GM19099 (cell line): ENCODE measurements around the gene CATSPERZ.
A peak's percentile ranks its signal among the peaks of the same experiment; 100 is the strongest.

Experiments used
- POLR2A ChIP-seq: IDR thresholded peaks from 3 replicates; pipeline ENCODE4 v1.6.1; 2011; ENCODE audit warnings: low read depth; ENCODE audit not compliant: insufficient read length; ENCODE audit errors: extremely low read depth

The CATSPERZ gene

DNA sequence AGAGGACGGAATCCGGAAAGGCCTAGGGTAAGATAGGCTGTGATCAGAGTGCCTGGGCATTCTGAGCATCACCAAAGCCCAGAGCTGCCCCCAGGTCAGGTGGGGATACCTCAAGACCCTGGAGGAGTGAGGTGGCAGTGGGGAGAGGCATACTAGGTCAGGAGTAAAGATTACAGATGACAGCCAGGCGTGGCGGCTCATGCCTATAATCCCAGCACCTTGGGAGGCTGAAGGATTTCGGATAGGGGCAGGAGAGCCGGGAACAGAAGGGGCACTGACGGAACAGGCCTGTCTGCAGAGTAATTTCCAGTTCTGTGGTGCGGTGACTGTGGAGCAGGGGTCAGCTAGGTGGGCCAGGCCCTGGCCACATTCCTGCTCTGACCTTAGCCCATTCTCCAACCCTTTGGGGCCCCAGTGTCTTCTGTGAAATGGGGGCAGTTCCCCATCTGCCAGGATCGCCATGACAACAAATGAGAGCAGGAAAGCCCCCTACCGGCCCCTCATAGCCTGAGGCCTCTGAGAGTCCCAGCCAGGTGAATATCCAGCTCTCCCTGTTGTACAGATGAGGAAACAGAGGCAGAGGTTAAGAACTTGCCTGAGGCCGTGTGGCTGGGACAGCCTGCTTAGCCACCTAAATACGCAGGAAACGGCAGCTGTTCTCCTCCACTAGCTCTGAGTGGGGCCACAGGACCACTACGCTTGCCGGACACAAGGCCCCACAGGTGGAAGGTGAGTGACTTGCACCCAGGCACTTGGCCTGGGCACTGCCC, 24.9 kb upstream of the CATSPERZ start:
- no peak for TF ChIP-seq POLR2A

DNA sequence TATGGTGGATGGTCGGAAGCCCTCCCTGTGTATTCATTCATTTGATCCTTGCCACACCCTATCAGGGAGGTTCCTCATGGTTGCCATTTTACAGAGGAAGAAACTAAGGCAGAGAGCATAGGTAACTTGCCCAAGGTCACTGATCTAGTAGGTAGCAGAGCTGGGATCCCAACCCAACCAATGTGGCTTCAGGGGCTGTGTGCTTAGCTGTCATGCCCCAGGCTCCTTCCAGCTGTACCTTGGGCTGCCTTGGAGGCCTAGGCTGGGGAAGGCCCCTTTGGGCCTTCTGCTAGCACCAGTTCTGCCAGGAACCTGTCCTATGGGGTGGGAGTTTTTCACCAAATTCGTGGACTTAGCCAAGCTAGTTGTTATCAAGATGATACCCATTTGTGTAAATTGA, 24.3 kb upstream of the CATSPERZ start:
- TF ChIP-seq POLR2A: no peak

DNA sequence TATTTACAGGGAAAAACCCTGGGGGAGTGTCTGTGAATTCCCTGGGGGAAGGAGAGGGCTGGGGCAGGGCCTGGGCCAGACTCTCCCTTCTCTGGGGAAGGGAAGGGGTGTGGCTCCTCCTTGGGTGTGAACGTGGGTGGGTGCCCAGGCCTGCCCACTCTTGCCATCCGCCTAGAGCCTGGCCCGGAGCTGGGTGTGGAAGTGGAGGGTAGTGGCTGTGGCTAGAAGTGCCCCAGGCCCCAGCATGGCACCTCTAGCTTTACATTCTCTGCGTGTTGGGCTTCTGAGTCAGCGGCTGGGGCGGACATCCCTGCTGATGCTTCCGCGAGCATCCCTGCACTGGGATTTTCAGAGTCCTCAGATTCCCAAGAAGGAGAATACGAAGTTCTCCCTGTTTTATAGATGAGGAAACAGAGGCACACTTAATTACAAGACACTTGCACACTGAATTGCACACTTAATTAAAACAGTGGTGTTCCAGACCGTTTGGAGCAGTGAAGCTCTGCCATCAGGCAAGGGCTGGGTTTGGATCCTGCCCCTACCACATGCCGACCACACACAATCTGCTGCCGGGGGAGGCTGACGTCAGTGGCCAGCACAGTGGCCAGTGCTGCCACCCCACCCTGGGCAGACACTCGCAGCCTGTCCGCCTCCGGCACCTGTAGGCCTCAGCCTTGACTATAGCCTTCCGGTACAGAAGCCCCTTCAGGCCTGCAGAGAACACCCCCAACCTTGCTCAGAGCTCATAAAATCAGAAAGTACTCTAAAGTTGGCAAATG, 23.3 kb upstream of the CATSPERZ start:
- TF ChIP-seq POLR2A: no peak

GRCh38 chr11:64278576-64279190, 21.5 kb upstream of the CATSPERZ start:
- TF ChIP-seq POLR2A: no peak

DNA sequence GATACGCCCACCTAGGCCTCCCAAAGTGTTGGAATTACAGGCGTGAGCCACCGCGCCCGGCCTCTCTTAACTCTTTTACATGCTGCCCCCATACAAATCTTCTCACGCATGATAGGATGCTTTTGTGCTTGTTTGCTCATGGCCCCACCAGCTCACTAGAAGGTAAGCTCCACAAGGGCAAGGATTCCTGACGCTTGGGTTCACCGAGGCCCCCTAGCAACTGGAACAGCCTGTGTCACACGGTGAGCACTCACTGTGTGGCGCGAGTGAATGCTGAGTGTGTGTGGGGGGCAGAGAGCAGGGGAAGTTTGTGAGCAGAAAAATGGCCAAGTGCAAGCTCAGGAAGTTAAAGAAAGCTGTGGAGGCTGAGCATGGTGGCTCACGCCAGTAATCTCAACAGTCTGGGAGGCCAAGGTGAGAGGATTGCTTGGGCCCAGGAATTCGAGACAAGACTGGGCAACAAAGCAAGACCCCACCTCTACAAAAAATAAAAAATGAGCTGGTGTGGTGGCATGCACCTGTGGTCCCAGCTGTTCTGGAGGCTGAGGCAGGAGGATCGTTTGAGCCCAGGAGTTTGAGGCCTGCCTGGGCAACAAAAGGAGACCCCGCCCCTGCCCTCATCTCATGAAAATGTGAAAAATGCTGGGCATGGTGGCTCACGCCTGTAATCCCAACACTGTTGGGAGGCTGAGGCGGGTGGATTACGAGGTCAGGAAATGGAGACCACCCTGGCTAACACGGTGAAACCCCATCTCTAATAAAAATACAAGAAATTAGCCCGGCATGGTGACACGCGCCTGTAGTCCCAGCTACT, 18.0 kb upstream of the CATSPERZ start:
- TF ChIP-seq POLR2A: no peak

- TF ChIP-seq POLR2A: no peak
Observed at GRCh38 chr11:64283092-64283491, 17.1 kb upstream of the CATSPERZ start.

DNA sequence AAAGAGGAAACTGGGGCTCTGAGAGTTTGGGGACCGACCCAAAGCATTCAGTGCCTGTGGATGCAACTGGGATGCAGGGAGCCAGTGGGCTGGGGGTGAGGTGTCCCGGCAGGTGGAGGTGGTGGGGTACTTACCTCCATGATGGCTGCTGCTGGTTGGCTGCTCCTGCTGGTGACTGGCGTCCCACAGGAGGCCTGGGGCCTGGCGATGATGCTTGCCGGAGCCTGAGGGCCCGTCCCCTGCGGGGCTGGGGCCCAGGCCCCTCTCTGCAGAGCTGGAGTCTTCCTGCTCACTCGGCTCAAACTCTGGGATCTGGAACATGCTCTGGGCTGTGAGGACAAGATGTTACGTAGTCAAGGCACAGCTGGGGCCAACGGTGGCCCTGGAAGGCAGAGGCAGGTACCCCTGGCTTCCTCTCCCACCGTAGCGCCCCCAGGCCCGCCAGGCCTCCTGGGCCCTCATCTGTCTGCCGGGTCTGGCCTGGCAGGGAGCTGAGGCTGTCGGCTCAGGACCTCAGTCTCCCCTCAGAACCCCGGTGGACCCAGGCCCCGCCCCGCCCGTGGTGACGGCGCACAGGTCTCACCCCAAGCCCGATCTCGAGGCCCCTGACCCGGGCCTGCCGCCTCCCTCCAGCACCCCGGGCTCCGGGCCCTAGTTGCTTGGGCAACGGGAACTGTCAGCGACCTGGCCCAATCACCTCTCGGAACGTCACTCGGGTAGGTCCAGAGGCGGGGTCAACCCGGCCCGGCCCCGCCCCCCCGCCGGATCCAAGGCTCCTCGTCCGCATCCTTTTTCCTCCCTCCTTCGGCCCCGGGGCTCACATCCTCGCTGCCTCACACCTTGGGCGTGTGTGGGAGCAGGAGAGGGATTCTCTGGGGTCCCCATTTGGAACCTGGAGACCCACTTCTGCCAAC, 15.9 kb upstream of the CATSPERZ start, which contains the start of gene BAD:
BAD (minus strand) TSS at position 618 of the 914 bp plus-strand sequence; CDS start at position 321, 297 bp downstream.
- peak; percentile 61 for TF ChIP-seq POLR2A

DNA sequence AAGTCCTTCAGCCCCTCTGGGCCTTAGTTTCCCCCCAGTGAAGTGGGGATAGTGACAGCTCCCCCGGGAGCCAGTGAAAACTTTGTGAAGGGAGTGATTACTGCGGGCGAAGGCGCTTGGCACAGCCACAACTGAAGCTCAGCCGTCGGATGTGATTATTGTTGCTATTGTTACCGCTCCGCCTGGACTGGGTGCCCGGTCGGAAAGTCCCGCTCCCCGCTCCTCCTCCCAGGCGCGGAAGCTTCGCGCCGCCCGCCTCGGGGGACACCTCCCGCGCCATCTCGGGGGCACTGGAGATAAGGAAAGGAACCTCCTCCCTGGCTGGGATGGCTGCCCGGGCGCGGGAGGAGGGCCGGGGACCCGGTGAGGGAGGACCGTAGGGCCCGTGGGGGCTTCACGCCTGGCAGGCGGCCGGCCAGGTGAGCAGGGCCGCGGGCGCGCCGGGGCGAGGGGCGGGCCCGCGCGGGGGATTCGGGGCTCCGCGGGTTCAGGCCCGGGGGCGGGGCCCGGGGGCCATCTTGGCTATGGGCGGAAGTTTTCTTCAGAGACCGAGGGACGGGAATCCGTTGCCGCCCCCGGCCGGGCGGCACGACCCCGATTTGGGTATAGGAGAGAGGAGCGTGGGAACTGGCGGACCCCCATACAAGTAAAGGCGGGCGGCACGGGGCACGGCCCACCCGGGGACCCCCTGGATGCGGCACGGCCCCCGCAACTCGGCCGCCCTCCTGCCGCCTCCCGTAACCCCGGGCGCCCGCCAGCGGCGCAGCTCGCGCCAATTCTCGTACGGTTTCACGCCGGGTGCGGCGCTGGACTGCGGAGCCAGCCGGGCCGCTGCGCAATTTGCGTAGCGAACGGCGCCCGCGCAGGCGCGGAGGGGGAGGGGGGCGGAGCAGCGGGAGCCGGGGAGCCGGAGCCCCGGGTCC, 14.9 kb upstream of the CATSPERZ start, which contains the start of gene GPR137:
GPR137 (plus strand) TSS at position 887 of the 923 bp plus-strand sequence. CDS start 677 bp downstream, outside the sequence.
- TF ChIP-seq POLR2A: peak; percentile 63

DNA sequence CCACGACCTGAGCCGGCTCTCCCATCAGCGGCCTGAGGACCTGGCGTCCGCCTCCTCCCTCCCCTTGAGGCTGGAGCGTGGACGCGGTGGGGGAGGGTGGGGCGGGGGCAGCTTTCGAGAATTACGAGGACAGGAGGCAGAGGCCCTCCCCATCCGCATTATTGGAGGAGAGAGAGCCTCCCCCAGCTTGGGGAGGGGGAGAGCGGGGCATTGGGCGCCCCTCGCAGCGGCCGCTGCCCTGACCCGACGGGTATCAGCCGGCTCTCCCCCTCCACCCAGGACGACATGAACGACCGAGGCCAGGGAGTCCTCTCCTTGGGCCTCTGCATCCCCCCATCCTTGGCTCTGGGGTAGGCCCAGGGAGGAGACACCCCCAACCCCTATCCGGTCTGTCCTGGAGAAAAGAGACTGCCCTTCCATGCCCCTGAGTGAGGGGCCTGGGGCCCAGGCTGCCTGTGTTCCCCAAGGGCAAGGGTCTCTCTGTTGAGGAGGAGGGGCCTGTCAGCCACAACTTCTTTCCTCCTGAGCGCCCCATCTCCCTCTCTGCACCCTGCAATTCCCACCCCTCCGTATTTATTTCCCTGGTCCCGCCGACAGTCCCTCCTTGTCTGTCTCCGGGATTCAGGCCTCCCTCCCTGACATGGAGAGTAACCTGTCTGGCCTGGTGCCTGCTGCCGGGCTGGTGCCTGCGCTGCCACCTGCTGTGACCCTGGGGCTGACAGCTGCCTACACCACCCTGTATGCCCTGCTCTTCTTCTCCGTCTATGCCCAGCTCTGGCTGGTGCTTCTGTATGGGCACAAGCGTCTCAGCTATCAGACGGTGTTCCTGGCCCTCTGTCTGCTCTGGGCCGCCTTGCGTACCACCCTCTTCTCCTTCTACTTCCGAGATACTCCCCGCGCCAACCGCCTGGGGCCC, 14.0 kb upstream of the CATSPERZ start:
- TF ChIP-seq POLR2A: no peak

DNA sequence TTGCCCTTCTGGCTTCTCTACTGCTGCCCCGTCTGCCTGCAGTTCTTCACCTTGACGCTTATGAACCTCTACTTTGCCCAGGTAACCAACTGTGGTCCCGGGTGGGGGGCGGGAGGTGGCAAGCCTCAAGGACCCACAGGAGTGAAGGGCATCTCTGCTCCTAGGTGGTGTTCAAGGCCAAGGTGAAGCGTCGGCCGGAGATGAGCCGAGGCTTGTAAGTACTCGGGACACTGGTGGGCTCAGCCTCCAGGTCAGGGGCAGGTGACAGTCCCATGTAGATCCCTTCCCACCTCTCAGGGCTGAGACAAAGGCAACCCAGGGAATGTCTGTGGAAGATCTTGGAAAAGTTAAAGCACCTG, 13.4 kb upstream of the CATSPERZ start:
- TF ChIP-seq POLR2A: no peak

DNA sequence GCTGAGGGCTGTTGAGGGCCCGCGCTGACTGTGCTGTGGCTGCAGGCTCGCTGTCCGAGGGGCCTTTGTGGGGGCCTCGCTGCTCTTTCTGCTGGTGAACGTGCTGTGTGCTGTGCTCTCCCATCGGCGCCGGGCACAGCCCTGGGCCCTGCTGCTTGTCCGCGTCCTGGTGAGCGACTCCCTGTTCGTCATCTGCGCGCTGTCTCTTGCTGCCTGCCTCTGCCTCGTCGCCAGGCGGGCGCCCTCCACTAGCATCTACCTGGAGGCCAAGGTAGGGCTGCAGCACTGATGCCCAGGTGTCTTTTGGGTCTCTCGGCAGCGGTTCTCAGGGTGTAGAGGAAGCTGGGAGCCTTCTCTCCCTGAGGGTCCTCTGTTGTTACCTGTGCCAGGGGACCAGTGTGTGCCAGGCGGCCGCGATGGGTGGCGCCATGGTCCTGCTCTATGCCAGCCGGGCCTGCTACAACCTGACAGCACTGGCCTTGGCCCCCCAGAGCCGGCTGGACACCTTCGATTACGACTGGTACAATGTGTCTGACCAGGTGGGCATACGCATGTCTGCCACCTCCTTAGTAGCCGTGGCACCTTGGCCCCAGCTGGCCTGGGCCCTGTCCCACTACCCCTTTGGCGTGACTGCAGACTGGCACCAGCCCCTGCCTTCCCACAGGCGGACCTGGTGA, 12.3 kb upstream of the CATSPERZ start:
- TF ChIP-seq POLR2A: no peak
